HepG2 (cell line): ENCODE results near the gene LDAH. TPM values are rescaled to one million over a fixed set of nuclear protein-coding genes. Genes with fewer than 3 reads are reported as not detected.
A peak's percentile ranks its signal among the peaks of the same experiment; 100 is the strongest.

Experiments used
- ATF3 ChIP-seq: sonication (generic); formaldehyde crosslinking; IDR thresholded peaks from 2 replicates; pipeline ENCODE4 v1.4.0; 2020; ENCODE audit warnings: missing genetic modification reagents
- CBX2 ChIP-seq, 2 experiments: fragments of 200-600 bp in 1 of 2; sonication (generic); formaldehyde crosslinking in 1 of 2; IDR thresholded peaks; 2 replicates each; pipeline versions ENCODE4 v1.7.0 to v1.8.1; 2018 to 2022; ENCODE audit warnings: low read depth in 2 of 2, low read length in 1 of 2, mild to moderate bottlenecking in 1 of 2, missing genetic modification reagents in 1 of 2
- HNRNPK ChIP-seq: fragments of 200-400 bp; formaldehyde crosslinking; IDR thresholded peaks from 2 replicates; pipeline ENCODE4 v1.6.1; 2018; ENCODE audit warnings: low read length, low read depth, moderate library complexity, mild to moderate bottlenecking; ENCODE audit not compliant: poor library complexity, severe bottlenecking
- IKZF4 ChIP-seq: sonication (generic); formaldehyde crosslinking; IDR thresholded peaks from 2 replicates; pipeline ENCODE4 v1.5.1; 2020; ENCODE audit warnings: borderline replicate concordance, mild to moderate bottlenecking, low read depth, missing genetic modification reagents; ENCODE audit errors: not compliant biosample characterization
- JUNB ChIP-seq: sonication (generic); formaldehyde crosslinking; IDR thresholded peaks from 2 replicates; pipeline ENCODE4 v1.8.0; 2022; ENCODE audit warnings: missing genetic modification reagents, mild to moderate bottlenecking, borderline replicate concordance
- KLF16 ChIP-seq, 2 experiments: sonication (generic) in 1 of 2; formaldehyde crosslinking in 1 of 2; IDR thresholded peaks; 2 replicates each; pipeline versions ENCODE4 v1.6.1 to v1.8.0; 2016 to 2023; ENCODE audit warnings: missing genetic modification reagents in 2 of 2, missing compliant biosample characterization in 1 of 2
- MLLT10 ChIP-seq: sonication (generic); formaldehyde crosslinking; IDR thresholded peaks from 2 replicates; pipeline ENCODE4 v1.4.0; 2020; ENCODE audit warnings: missing genetic modification reagents
- RBAK ChIP-seq: sonication (generic); formaldehyde crosslinking; IDR thresholded peaks from 2 replicates; pipeline ENCODE4 v1.5.1; 2020; ENCODE audit warnings: mild to moderate bottlenecking, missing genetic modification reagents
- SRF ChIP-seq: IDR thresholded peaks from 2 replicates; pipeline ENCODE4 v1.6.1; 2011; ENCODE audit warnings: mild to moderate bottlenecking, low read depth, low read length, moderate library complexity
- TCF12 ChIP-seq, 2 experiments: fragments of 450-650 bp in 1 of 2; sonication (generic) in 1 of 2; formaldehyde crosslinking in 1 of 2; IDR thresholded peaks; 2 replicates each; pipeline versions ENCODE4 v1.6.1 to v1.8.0; 2017 to 2022; ENCODE audit warnings: antibody characterized with exemption in 1 of 2, mild to moderate bottlenecking in 1 of 2, missing genetic modification reagents in 1 of 2, moderate library complexity in 1 of 2
- ZBTB20 ChIP-seq: sonication (generic); formaldehyde crosslinking; IDR thresholded peaks from 2 replicates; pipeline ENCODE4 v1.8.1; 2023; ENCODE audit warnings: missing genetic modification reagents, low read depth, mild to moderate bottlenecking, borderline replicate concordance
- ZNF44 ChIP-seq: sonication (generic); formaldehyde crosslinking; IDR thresholded peaks from 2 replicates; pipeline ENCODE4 v1.5.1; 2020; ENCODE audit warnings: mild to moderate bottlenecking, missing genetic modification reagents
- ZNF609 ChIP-seq: sonication (generic); formaldehyde crosslinking; IDR thresholded peaks from 2 replicates; pipeline ENCODE4 v1.4.0; 2020; ENCODE audit warnings: mild to moderate bottlenecking, missing genetic modification reagents, borderline replicate concordance
- ZNF766 ChIP-seq: sonication (generic); formaldehyde crosslinking; IDR thresholded peaks from 2 replicates; pipeline ENCODE4 v1.5.0; 2020; ENCODE audit warnings: missing genetic modification reagents, borderline replicate concordance
- polyA plus RNA-seq, 8 experiments: library from polyadenylated mRNA; depleted of rRNA in 3 of 8; stranded (reverse) in 7 of 8; unstranded in 1 of 8; fragments of >200 nt; fragmentation: Illumina TruSeq in 4 of 8; extraction: Trizol in 4 of 8; gene quantifications; 2 replicates each; pipeline versions ENCODE4 v1.2.1 to v1.2.3, GENCODE V29; 2011 to 2016; ENCODE audit warnings: low read depth in 4 of 8, missing spikeins in 1 of 8, mixed read lengths in 1 of 8; ENCODE audit not compliant: insufficient read depth in 1 of 8
- total RNA-seq, 5 experiments: library from RNA; depleted of rRNA; stranded (reverse); fragments of >200 nt; fragmentation: Illumina TruSeq; extraction: Trizol; gene quantifications; 2 replicates each; pipeline ENCODE4 v1.2.3, GENCODE V29; 2016; ENCODE audit warnings: low read depth in 1 of 5
- TF ChIP-seq, protein P1 (sequence below): sonication (generic); formaldehyde crosslinking; IDR thresholded peaks from 2 replicates; pipeline ENCODE4 v1.5.0; 2020; ENCODE audit warnings: mild to moderate bottlenecking, missing genetic modification reagents
- TF ChIP-seq, protein P2 (sequence below): sonication (generic); formaldehyde crosslinking; IDR thresholded peaks from 2 replicates; pipeline ENCODE4 v1.4.0; 2020; ENCODE audit warnings: missing genetic modification reagents, mild to moderate bottlenecking, borderline replicate concordance

Gene LDAH
- total and polyA plus RNA-seq, 2 of the 13 experiments (the other 11 are each of a cell fraction or from before 2014, with no cell fraction given): 28.8 to 46.2 TPM

GRCh38 chr2:20676353-20677215, 146.3 kb downstream of the LDAH start (continued):
- TF ChIP-seq KLF16 (CRISPR knock-in tag; IDR thresholded peaks at IDR 0.05) (peak in 1 of 2 experiments; percentile 91; a peak in 2 of 4 replicates), ATF3 (CRISPR knock-in tag) (peak; percentile 51; the same call in 1 of the 2 replicates), HNRNPK (no peak), ZNF609 (CRISPR knock-in tag) (peak; percentile 77; the same call in 1 of the 2 replicates), ZNF44 (CRISPR knock-in tag) (0 out of 2 replicates have a peak, but pooled peaks have one; percentile 14), TCF12 (IDR thresholded peaks at IDR 0.05) (no peak), TCF12 (CRISPR knock-in tag; IDR thresholded peaks at IDR 0.05) (0 out of 2 replicates have a peak, but pooled peaks have one; percentile 73), RBAK (CRISPR knock-in tag) (no peak), CBX2 (IDR thresholded peaks at IDR 0.05; ENCODE audit: low read depth, low read length) (no peak), CBX2 (CRISPR knock-in tag; IDR thresholded peaks at IDR 0.05; ENCODE audit: low read depth) (no peak), MLLT10 (CRISPR knock-in tag) (no peak), JUNB (no peak), SRF (no peak), IKZF4 (CRISPR knock-in tag) (no peak), ZBTB20 (CRISPR knock-in tag) (peak; percentile 68), ZNF766 (CRISPR knock-in tag) (peak; percentile 67; the same call in 1 of the 2 replicates)
- TF ChIP-seq, protein P1, sequence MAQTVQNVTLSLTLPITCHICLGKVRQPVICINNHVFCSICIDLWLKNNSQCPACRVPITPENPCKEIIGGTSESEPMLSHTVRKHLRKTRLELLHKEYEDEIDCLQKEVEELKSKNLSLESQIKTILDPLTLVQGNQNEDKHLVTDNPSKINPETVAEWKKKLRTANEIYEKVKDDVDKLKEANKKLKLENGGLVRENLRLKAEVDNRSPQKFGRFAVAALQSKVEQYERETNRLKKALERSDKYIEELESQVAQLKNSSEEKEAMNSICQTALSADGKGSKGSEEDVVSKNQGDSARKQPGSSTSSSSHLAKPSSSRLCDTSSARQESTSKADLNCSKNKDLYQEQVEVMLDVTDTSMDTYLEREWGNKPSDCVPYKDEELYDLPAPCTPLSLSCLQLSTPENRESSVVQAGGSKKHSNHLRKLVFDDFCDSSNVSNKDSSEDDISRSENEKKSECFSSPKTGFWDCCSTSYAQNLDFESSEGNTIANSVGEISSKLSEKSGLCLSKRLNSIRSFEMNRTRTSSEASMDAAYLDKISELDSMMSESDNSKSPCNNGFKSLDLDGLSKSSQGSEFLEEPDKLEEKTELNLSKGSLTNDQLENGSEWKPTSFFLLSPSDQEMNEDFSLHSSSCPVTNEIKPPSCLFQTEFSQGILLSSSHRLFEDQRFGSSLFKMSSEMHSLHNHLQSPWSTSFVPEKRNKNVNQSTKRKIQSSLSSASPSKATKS (CRISPR knock-in tag): no peak
- TF ChIP-seq, protein P2, sequence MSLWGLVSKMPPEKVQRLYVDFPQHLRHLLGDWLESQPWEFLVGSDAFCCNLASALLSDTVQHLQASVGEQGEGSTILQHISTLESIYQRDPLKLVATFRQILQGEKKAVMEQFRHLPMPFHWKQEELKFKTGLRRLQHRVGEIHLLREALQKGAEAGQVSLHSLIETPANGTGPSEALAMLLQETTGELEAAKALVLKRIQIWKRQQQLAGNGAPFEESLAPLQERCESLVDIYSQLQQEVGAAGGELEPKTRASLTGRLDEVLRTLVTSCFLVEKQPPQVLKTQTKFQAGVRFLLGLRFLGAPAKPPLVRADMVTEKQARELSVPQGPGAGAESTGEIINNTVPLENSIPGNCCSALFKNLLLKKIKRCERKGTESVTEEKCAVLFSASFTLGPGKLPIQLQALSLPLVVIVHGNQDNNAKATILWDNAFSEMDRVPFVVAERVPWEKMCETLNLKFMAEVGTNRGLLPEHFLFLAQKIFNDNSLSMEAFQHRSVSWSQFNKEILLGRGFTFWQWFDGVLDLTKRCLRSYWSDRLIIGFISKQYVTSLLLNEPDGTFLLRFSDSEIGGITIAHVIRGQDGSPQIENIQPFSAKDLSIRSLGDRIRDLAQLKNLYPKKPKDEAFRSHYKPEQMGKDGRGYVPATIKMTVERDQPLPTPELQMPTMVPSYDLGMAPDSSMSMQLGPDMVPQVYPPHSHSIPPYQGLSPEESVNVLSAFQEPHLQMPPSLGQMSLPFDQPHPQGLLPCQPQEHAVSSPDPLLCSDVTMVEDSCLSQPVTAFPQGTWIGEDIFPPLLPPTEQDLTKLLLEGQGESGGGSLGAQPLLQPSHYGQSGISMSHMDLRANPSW (CRISPR knock-in tag): 0 out of 2 replicates have a peak, but pooled peaks have one; percentile 71
